ENCODE data around the gene S100A11.

S100A11 gene

DNA sequence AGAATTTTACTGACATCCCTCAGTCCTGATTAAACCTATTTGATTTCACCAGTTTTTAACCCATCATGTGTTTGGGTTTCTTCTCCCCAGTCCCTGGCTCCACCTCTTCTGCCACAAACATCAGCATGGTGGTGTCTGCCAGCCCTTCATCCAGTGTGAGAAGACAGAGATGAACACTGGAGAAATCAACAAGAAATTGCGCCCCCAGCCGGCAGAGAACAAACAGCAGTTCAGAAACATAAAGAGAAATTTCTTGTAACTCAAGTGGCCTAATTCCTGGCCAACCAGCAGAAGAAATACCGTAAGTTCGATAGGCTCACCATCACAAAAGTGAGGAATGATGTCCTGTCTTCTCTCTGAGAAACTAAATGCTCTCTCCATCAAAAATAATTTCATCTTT, 18.3 kb downstream of the S100A11 start:
- Histone ChIP-seq H3K36me3 (ENCODE audit: control insufficient read depth, insufficient read depth, low read length) (no peaks in the 10 kb centered on the region), H3K4me3 (ENCODE audit: low read depth, low read length) (no peak overlapping the region), H3K4me1 (ENCODE audit: control insufficient read depth, insufficient read depth, low read length) (peaks cover 9% of the 10 kb centered on the region), H3K9me3 (ENCODE audit: control insufficient read depth, insufficient read depth, low read length) (no peaks in the 10 kb centered on the region), H3K27me3 (ENCODE audit: control insufficient read depth, insufficient read depth, low read length) (no peaks in the 10 kb centered on the region), H3K9ac (ENCODE audit: low read depth, low read length) (no peak overlapping the region)

- Histone ChIP-seq H3K9me3 (ENCODE audit: control insufficient read depth, insufficient read depth, low read length) (no peaks in the 10 kb centered on the region), H3K4me3 (ENCODE audit: low read depth, low read length) (no peak overlapping the region), H3K4me1 (ENCODE audit: control insufficient read depth, insufficient read depth, low read length) (peaks cover 8% of the 10 kb centered on the region), H3K36me3 (ENCODE audit: control insufficient read depth, insufficient read depth, low read length) (no peaks in the 10 kb centered on the region), H3K27me3 (ENCODE audit: control insufficient read depth, insufficient read depth, low read length) (no peaks in the 10 kb centered on the region), H3K9ac (ENCODE audit: low read depth, low read length) (no peak overlapping the region)
These were observed 21.0 kb downstream of the S100A11 start for GRCh38 chr1:152015766-152016165.

DNA sequence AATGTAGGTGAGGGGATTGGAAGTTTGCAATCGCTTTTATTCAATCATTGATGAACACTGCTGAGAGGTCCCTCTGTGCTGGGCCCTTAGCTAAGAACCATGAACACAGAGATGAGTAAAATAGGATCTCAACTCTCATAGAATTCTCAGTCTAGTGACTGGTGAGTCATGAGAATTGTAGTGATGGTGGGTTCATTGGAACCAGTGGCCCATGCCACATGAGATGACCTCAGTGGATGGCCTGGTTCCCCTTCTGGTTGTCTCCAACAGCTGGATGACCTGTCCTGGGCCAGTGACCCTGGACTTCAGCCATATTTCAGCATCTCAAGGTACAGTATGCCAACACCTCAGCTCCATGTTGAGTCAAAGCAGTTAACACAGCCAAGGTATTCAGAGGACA, 21.9 kb downstream of the S100A11 start:
- H3K4me3 ChIP-seq (ENCODE audit: low read depth, low read length) = no peak overlapping the region
- H3K4me1 ChIP-seq (ENCODE audit: control insufficient read depth, insufficient read depth, low read length) = peaks cover 8% of the 10 kb centered on the region
- no peak overlapping the region for H3K9ac ChIP-seq (ENCODE audit: low read depth, low read length)
- H3K9me3 ChIP-seq (ENCODE audit: control insufficient read depth, insufficient read depth, low read length) = no peaks in the 10 kb centered on the region
- H3K27me3 ChIP-seq (ENCODE audit: control insufficient read depth, insufficient read depth, low read length) = no peaks in the 10 kb centered on the region
- no peaks in the 10 kb centered on the region for H3K36me3 ChIP-seq (ENCODE audit: control insufficient read depth, insufficient read depth, low read length)

DNA sequence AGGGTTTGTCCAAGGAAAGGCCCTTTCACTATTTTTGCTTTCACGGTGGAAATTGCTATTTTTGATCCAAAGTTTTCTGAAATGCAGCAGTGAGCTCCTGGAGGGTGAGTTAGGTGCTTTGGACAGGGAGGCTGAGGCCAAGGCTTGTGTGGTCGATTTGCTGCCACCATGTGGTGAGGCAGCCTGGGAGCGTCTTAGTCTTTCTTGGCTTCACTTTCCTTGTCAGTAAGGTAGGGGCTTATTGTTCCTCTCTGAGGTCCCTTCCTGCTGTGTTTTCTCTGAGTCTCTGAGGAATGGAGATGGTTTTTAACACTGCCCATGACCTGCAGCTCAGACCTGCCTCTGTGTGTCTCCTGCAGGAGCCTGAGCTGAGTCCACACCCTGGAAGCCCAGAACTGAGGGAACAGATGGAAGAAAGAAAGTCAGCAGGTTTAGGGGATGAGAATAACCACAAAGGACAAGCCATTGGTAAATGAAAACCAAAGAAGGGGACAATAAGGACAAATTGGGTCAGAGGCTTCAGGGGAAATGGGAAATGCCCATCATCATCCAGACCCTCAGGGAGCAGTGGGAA, 23.1 kb downstream of the S100A11 start:
- Histone ChIP-seq H3K9me3 (ENCODE audit: control insufficient read depth, insufficient read depth, low read length) (no peaks in the 10 kb centered on the region), H3K9ac (ENCODE audit: low read depth, low read length) (no peak overlapping the region), H3K4me3 (ENCODE audit: low read depth, low read length) (no peak overlapping the region), H3K36me3 (ENCODE audit: control insufficient read depth, insufficient read depth, low read length) (no peaks in the 10 kb centered on the region), H3K27me3 (ENCODE audit: control insufficient read depth, insufficient read depth, low read length) (no peaks in the 10 kb centered on the region), H3K4me1 (ENCODE audit: control insufficient read depth, insufficient read depth, low read length) (peaks cover 8% of the 10 kb centered on the region)

GRCh38 chr1:152009691-152010090, 27.1 kb downstream of the S100A11 start:
- Histone ChIP-seq H3K4me3 (ENCODE audit: low read depth, low read length) (no peak overlapping the region), H3K9me3 (ENCODE audit: control insufficient read depth, insufficient read depth, low read length) (no peaks in the 10 kb centered on the region), H3K9ac (ENCODE audit: low read depth, low read length) (no peak overlapping the region), H3K27me3 (ENCODE audit: control insufficient read depth, insufficient read depth, low read length) (no peaks in the 10 kb centered on the region), H3K36me3 (ENCODE audit: control insufficient read depth, insufficient read depth, low read length) (no peaks in the 10 kb centered on the region), H3K4me1 (ENCODE audit: control insufficient read depth, insufficient read depth, low read length) (peaks cover 8% of the 10 kb centered on the region)

GRCh38 chr1:152007047-152007446, 29.8 kb downstream of the S100A11 start:
- H3K9ac ChIP-seq (ENCODE audit: low read depth, low read length) = no peak overlapping the region
- no peak overlapping the region for H3K4me3 ChIP-seq (ENCODE audit: low read depth, low read length)
- H3K4me1 ChIP-seq (ENCODE audit: control insufficient read depth, insufficient read depth, low read length) = no peaks in the 10 kb centered on the region
- H3K9me3 ChIP-seq (ENCODE audit: control insufficient read depth, insufficient read depth, low read length) = no peaks in the 10 kb centered on the region
- no peaks in the 10 kb centered on the region for H3K27me3 ChIP-seq (ENCODE audit: control insufficient read depth, insufficient read depth, low read length)
- no peaks in the 10 kb centered on the region for H3K36me3 ChIP-seq (ENCODE audit: control insufficient read depth, insufficient read depth, low read length)

GRCh38 chr1:152005360-152005912, 31.4 kb downstream of the S100A11 start:
- no peaks in the 10 kb centered on the region for H3K27me3 ChIP-seq (ENCODE audit: control insufficient read depth, insufficient read depth, low read length)
- no peak overlapping the region for H3K4me3 ChIP-seq (ENCODE audit: low read depth, low read length)
- H3K9ac ChIP-seq (ENCODE audit: low read depth, low read length) = no peak overlapping the region
- peaks cover 5% of the 10 kb centered on the region for H3K4me1 ChIP-seq (ENCODE audit: control insufficient read depth, insufficient read depth, low read length)
- no peaks in the 10 kb centered on the region for H3K36me3 ChIP-seq (ENCODE audit: control insufficient read depth, insufficient read depth, low read length)
- H3K9me3 ChIP-seq (ENCODE audit: control insufficient read depth, insufficient read depth, low read length) = no peaks in the 10 kb centered on the region

DNA sequence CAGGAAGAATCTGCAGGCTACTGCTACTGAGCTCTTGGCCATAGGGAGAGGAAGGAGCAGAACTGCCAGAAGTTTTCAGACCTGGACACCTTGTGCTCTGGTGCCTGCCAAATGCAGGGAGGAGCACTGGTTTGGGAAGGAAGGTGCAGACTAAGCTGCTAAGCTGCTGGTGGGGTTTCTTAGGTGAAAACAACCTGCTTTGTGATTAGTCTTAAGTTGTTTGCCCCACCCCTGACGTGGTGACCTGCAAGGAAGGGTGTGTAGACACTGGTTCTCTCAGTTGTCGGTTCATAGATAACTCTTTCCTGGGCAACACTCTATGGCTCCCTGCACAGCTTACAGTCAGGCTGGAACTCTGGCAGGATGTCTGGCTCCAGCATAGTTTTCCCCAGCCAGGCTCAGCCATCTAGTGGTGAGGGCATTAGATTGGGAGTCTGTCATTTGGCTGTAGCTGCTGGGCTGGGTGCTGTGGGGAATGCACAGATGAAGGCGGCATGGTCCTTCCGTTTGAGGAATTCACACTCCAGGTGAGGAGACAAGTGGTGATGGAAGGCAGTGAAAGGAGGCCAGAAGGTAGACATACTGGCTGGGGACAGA, 32.9 kb downstream of the S100A11 start:
- H3K4me3 ChIP-seq (ENCODE audit: low read depth, low read length) = no peak overlapping the region
- no peaks in the 10 kb centered on the region for H3K27me3 ChIP-seq (ENCODE audit: control insufficient read depth, insufficient read depth, low read length)
- H3K36me3 ChIP-seq (ENCODE audit: control insufficient read depth, insufficient read depth, low read length) = no peaks in the 10 kb centered on the region
- no peaks in the 10 kb centered on the region for H3K9me3 ChIP-seq (ENCODE audit: control insufficient read depth, insufficient read depth, low read length)
- H3K4me1 ChIP-seq (ENCODE audit: control insufficient read depth, insufficient read depth, low read length) = peaks cover 5% of the 10 kb centered on the region
- no peak overlapping the region for H3K9ac ChIP-seq (ENCODE audit: low read depth, low read length)

- no peak overlapping the region for H3K4me3 ChIP-seq (ENCODE audit: low read depth, low read length)
- H3K9me3 ChIP-seq (ENCODE audit: control insufficient read depth, insufficient read depth, low read length) = no peaks in the 10 kb centered on the region
- H3K4me1 ChIP-seq (ENCODE audit: control insufficient read depth, insufficient read depth, low read length) = peaks cover 5% of the 10 kb centered on the region
- no peak overlapping the region for H3K9ac ChIP-seq (ENCODE audit: low read depth, low read length)
- H3K36me3 ChIP-seq (ENCODE audit: control insufficient read depth, insufficient read depth, low read length) = no peaks in the 10 kb centered on the region
- H3K27me3 ChIP-seq (ENCODE audit: control insufficient read depth, insufficient read depth, low read length) = no peaks in the 10 kb centered on the region
These were observed 33.8 kb downstream of the S100A11 start for GRCh38 chr1:152002960-152003359.

- Histone ChIP-seq H3K9ac (ENCODE audit: low read depth, low read length) (no peak overlapping the region), H3K4me1 (ENCODE audit: control insufficient read depth, insufficient read depth, low read length) (peaks cover 5% of the 10 kb centered on the region)
These were observed 34.9 kb downstream of the S100A11 start for GRCh38 chr1:152001631-152002584.

DNA sequence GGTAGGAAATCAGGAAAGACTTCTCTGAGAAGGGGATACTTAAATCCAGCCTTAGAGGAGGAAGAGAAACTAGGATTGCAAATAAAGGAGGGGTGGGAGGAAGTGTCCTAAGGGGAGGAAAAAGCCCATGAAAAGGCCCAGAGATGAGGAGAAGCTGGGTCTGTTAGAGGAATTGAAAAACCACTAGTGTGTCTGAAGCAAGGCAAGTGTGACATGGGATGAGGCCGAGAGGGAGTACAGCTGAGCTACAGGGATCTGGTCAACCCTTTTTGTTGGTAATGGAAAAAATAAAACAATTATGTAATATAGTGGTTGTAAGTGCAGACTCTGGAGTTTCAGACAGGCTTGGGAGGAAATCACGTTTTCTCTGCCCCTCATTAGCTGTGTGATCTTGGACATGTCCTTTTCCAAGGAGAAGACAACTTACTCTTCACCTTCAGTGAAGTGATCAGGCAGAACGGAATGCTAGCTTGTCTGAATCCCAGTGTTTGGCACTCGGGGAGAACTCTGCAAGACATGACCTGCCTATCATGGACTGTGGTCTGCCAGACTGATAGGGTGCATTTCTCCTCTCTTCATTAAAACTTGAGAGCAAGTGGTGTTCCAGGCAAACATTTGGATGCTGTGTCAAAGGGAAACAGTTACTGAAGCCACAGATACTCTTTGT, 35.7 kb downstream of the S100A11 start:
- Histone ChIP-seq H3K9ac (ENCODE audit: low read depth, low read length) (no peak overlapping the region), H3K27me3 (ENCODE audit: control insufficient read depth, insufficient read depth, low read length) (no peaks in the 10 kb centered on the region), H3K36me3 (ENCODE audit: control insufficient read depth, insufficient read depth, low read length) (no peaks in the 10 kb centered on the region), H3K4me1 (ENCODE audit: control insufficient read depth, insufficient read depth, low read length) (peaks cover 5% of the 10 kb centered on the region), H3K4me3 (ENCODE audit: low read depth, low read length) (no peak overlapping the region), H3K9me3 (ENCODE audit: control insufficient read depth, insufficient read depth, low read length) (no peaks in the 10 kb centered on the region)

More at GRCh38 chr1:152001631-152002584, 34.9 kb downstream of the S100A11 start:
- no peaks in the 10 kb centered on the region for H3K9me3 ChIP-seq (ENCODE audit: control insufficient read depth, insufficient read depth, low read length)
- H3K4me3 ChIP-seq (ENCODE audit: low read depth, low read length) = no peak overlapping the region
- no peaks in the 10 kb centered on the region for H3K36me3 ChIP-seq (ENCODE audit: control insufficient read depth, insufficient read depth, low read length)
- no peaks in the 10 kb centered on the region for H3K27me3 ChIP-seq (ENCODE audit: control insufficient read depth, insufficient read depth, low read length)

Measured in iPS-15b (cell line).